ENCODE measurements around the gene DYNC1I1. TPM values are rescaled to one million over a fixed set of nuclear protein-coding genes. Genes with fewer than 3 reads are reported as not detected.

Gene DYNC1I1
- total RNA-seq, result 0.28 and 0.54 TPM in 2 replicates

GRCh38 chr7:95772298-95772770 lies at the start of gene DYNC1I1:
DYNC1I1 (plus strand) TSS chr7:95772554; CDS start chr7:95804730, 32,176 bp downstream.

Other genes starting within 250 kb of the DYNC1I1 start
- 4.2 and 20.9 TPM in 2 replicates for gene PDK4, start 176.0 kb upstream of the DYNC1I1 start, total RNA-seq

Data from endothelial cell of coronary artery (primary cell).